HG03575 (cell line): Measurements from ENCODE around the gene TENM4.

Experiments used
- ATAC-seq: cut with Tn5 transposase; IDR thresholded peaks from one replicate; pipeline ENCODE4 v1.9.1; 2021; ENCODE audit not compliant: unreplicated experiment, insufficient number of reproducible peaks, low FRiP score; ENCODE audit errors: extremely low read depth

TENM4 gene

DNA sequence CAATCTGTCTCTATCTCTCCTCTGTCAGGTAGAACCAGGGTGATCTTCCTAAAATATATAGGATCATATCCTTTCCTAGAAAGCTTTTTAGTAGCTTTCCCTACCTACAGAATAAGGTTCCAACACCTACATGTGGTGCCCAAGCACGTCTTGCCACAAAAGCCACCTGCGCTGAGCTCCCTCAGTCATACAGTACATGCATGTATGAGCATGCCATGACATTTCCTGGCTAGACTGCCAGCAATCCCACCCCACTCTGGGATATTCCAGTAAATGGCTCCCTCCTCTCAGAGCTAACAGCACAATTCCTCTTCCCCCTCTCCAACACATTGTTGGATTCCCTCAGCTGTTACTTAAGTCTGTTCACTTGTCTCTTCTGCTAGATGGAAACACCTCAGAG is 398.0 kb downstream of the TENM4 start:
- ATAC-seq: no peak

DNA sequence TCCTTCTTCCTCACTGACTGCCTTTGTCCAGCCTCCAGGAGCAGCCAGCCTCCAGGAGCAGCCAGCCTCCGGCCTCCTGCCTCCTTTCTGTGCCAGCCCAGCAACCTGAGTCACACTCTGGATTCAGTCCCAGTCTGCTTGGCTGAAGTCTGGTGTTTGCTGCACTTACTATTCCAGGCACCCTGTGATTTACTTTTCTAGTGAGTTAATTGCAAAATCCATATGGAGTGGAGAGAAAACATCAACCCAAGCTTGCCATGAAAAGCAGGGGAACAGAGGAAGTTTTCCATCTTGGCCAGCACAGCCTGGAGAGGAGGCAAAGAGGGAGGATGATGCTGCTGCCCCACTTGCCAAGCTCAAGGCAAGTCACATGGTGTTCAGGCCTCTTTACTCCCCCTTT is 400.5 kb downstream of the TENM4 start:
- no peak for ATAC-seq

- ATAC-seq: no peak
These were observed 401.7 kb downstream of the TENM4 start for GRCh38 chr11:79039122-79039521.

GRCh38 chr11:79035881-79036280 is 404.9 kb downstream of the TENM4 start:
- ATAC-seq: no peak

DNA sequence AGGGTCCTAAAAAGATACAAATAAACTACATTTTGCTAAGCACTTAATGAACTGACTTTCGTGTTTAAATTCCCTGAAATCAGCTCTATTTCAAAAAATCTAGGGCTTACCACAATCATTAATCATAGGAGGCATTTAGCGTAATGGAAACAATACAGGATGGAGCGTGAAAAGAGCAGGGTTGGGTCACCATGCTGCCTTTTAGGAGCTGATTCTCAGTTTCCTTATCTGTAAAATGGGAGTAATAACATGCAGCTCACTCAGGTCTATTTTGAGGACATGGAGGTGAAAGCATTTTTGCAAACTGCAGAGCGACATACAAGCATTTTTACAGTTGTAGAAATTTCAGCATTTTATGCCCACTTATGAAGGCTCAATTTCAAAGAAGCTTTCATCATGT is 407.0 kb downstream of the TENM4 start:
- no peak for ATAC-seq

DNA sequence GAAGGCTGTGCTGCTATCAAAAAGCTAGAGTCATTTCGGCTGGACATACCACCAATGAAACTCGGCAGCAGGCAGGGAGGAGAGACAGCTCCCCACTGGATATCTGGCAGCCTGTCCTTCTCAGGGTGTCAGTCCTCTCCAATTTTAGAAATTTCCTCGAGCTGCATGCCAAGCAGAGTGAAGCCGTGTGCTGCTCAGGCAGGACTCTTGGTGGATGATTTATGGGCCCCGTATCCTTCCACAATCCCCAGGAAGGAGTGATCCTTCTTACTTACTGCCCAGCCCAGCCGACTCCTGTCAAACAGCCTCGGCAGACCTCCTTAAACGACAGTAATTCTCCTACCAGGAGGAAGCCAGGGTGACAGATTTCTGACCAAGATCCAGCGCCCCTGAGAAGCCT is 410.4 kb downstream of the TENM4 start:
- no peak for ATAC-seq

GRCh38 chr11:79028225-79028624 is 412.6 kb downstream of the TENM4 start:
- no peak for ATAC-seq

DNA sequence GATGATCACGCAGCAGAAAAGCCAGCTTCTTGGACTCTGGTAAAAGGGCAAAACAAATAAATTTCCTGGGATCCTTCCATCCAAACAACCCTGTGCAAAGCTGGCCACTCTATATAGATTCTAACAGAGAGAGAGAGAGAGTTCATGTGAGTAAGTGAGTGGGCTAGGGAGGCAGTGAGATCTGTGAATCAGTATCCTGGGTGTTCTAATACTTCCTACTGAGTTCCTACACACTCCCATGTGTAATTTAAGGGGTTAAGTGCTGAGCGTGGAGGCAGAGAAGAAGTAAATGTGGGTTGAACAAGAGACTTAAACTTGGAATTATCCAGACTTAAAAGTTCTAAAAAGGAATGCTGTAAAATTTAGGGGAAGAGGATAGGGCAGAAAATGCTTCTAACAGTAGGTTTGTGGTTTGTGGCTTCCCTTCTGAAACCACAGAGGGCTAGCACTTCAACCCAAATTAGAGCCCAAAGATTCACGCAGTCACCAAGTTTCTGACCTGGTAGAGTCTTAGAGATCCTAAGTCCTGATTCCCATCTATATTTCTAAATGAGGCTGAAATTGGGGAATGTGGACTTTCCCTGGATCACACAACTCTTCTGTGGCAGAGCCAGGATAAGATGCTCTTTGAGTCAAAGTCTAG is 413.9 kb downstream of the TENM4 start:
- ATAC-seq: no peak

GRCh38 chr11:79025622-79026021 is 415.2 kb downstream of the TENM4 start:
- ATAC-seq: no peak

- no peak for ATAC-seq
These were observed 415.7 kb downstream of the TENM4 start for GRCh38 chr11:79025097-79025496.

DNA sequence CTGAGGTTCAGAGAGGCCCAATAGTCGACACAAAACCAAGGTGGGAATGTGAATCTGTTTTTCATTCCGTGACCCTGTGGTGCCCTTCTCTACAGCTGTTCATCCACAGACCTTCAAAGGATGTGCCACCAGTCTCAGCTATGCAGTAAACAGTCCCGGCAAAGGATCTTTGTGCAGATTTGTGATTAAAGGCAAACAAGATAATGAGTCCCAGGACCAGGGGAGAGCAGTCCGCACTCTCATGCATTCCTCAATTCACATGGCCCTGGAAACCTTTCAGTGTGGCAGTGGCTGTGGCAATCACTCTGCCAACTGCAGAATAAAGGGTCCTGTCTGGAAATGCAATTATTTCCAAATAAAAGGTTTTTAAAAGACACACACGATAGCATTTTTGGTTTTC is 418.6 kb downstream of the TENM4 start:
- no peak for ATAC-seq

DNA sequence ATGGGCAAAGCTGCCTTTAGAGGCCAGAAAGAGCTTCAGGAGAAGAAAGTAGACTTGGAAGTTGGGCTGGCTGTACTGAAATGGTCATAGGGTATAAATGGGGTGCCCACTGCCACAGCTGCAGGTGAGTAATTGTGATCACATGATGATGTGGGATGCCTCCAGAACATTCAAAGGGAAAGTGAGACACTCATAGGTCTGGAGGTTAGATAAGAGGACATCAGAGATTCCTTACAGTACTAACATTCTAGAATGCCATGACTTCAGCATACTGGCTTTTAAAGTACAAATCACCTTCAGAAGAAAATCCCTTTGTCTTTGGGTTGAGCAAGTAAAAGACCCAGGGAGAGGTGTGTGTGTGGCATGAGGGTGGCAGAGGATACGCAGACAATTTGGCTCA is 419.2 kb downstream of the TENM4 start:
- ATAC-seq: no peak

DNA sequence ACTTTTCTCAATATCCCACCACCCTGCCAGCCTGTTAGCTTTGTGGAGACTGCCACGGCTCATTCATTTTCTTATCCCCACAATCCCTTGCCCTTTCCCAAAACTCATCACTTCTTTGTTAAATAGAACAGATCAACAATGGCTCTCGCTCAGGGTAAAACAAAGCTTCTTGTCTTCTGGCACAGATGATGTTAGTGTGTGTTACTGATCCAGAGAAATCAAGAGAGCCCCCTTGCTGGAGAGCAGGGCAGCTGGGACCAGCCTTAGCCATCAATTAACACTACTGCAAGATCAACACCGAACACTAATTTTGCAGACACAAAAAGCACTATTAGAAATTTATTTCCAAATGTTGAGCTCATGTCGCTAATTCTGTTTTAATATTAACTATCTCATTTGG is 420.9 kb downstream of the TENM4 start:
- ATAC-seq: no peak

- ATAC-seq: no peak
These were observed 421.6 kb downstream of the TENM4 start for GRCh38 chr11:79019277-79019676.

- ATAC-seq: no peak
These were observed 422.4 kb downstream of the TENM4 start for GRCh38 chr11:79018371-79018849.

DNA sequence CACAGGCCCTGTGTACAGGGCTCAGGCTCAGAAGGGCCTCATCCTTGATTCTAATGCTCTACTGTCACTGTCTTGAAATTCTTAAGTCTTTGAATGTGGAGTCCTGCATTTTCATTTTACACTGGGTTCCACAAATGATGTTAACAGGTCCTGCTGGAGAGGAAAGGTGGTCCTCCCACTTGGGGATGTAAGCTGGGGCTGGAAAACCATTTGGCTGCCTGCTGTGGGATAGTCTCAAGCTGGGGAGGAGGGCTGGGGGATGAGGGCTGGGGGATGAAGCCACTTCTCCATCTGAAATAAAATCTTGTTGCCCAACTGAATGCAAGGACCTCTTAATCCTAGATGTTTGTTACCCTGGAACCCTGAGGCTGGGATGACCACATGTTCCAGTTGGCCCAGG is 423.0 kb downstream of the TENM4 start:
- ATAC-seq: no peak

DNA sequence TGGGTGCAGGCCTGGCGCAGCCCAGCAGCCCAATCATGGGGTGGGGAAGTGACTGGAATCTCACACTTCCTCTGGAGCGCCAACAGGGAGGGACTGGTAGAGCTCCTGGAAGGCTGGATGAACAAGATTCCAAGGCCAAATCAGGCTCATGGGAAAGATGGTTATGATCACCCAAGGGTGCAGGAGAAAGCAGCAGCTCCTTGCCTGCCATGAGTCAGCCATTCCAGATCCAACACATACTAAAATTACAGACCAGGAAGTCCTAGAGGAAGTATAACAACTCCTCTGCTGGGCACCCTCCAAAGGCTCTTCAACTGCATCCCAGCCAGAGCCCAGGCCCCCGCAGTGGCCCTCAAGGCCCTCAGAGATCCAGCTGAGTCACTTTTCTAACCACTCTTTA is 427.3 kb downstream of the TENM4 start:
- ATAC-seq: no peak

GRCh38 chr11:79011357-79011756 is 429.5 kb downstream of the TENM4 start:
- ATAC-seq: no peak

DNA sequence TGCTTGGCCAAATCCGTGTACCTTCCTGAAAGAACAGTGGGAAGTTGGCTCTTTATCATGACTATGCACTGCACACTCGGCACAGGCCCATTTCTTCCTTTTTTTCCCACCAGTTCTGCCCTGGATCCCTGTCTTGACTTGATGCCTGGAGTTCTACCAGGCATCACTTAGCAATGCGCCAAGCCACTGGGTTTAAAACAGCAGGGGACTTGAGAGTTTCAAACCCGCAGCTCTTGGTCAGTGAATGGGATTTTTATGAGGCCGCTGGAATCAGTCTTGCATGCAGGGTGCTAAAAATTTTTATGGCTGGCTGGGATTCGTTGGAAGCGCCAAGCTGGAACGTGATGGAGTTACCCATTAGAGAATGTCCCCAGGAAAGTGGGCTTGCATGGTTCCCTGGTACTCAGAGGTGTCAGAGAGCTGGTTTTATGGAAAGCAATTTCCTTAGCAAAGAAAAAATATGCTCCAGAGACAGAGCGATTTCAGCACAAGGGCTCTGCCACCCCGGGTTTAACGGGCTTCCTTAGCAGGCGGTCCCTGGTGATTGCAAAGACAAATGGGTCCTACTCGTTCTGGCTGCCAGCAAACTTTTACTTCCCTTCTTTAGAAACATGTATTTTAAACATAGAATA is 432.9 kb downstream of the TENM4 start:
- no peak for ATAC-seq

DNA sequence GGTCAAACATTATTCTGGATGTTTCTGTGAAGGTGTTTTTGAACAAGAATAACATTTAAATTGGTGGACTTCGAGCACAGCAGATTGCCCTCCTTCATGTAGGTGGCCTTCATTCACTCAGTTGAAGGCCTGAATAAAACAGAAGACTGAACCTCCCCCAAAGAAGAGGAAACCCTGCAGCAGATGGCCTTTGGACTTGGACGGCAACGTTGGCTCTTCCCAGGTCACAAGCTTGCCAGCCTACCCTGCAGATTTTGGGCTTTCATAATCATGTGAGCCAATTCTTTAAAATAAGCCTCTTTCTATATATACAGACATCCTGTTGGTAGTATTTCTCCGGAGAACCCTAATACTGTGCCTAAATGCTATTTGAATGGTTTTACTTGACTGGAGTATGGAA is 434.0 kb downstream of the TENM4 start:
- ATAC-seq: no peak

GRCh38 chr11:78996007-78996406 is 444.8 kb downstream of the TENM4 start:
- no peak for ATAC-seq
